Nephron (organoid): ENCODE data around the gene CNTNAP2.
"Not testable (repeated sequence)": the region's sequence is repeated elsewhere in the genome, so short reads cannot be mapped to it uniquely, and the experiment has no call there.

ENCODE experiments used
- H3K27ac Mint-ChIP-seq, 3 experiments: 2 replicates each; pipeline ENCODE4 v1.8.0; 2020; ENCODE audit warnings: mixed read lengths in 3 of 3, mild to moderate bottlenecking in 2 of 3, moderate library complexity in 1 of 3
- H3K27me3 Mint-ChIP-seq: 2 replicates; pipeline ENCODE4 v1.8.0; 2021; ENCODE audit warnings: low read depth, mild to moderate bottlenecking, moderate library complexity, mixed read lengths
- H3K36me3 Mint-ChIP-seq: 2 replicates; pipeline ENCODE4 v1.8.0; 2020; ENCODE audit warnings: low read depth, mixed read lengths
- H3K4me1 Mint-ChIP-seq: 2 replicates; pipeline ENCODE4 v1.8.0; 2020; ENCODE audit warnings: mixed read lengths
- H3K4me3 Mint-ChIP-seq, 3 experiments: 2 replicates each; pipeline ENCODE4 v1.8.0; 2020; ENCODE audit warnings: mild to moderate bottlenecking in 3 of 3, mixed read lengths in 3 of 3, moderate library complexity in 2 of 3
- H3K9me3 Mint-ChIP-seq: 2 replicates; pipeline ENCODE4 v1.8.0; 2020; ENCODE audit warnings: mixed read lengths
- CTCF ChIP-seq, 3 experiments: fragments of 200-600 bp; sonication (generic); IDR thresholded peaks; one replicate each; pipeline ENCODE4 v1.5.0; 2021; ENCODE audit warnings: antibody characterized with exemption in 3 of 3; ENCODE audit not compliant: unreplicated experiment in 3 of 3

The CNTNAP2 gene

GRCh38 chr7:147796581-147796980 is 1680.0 kb downstream of the CNTNAP2 start:
- Mint-ChIP-seq H3K4me1 (peaks cover 6% of the 10 kb centered on the region), H3K36me3 (no peaks in the 10 kb centered on the region), H3K27me3 (no peaks in the 10 kb centered on the region), H3K4me3 (no peak overlapping the region), H3K27ac (no peak overlapping the region), H3K9me3 (peaks cover 10% of the 10 kb centered on the region)
- no peak for TF ChIP-seq CTCF (IDR thresholded peaks at IDR 0.05; ENCODE audit: unreplicated experiment in 3 of 3)

DNA sequence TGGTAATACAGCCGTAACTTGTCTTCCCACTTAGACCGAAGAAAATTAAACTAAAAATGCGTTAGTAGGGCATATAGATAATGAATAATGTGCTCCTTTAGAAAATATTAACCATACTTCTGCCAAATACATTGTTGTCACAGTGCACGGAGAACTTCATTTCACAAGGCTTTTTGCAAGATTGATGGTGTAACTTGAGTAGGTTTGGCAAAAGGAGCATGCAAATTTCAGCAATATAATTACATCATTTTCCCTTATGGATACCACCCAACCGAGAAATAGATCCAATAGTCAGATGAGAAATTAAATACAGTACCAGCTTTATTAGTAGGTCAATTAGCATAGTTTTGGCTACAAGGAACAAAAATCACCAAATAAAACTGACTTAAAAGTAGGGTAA is 1681.4 kb downstream of the CNTNAP2 start:
- no peak for TF ChIP-seq CTCF (IDR thresholded peaks at IDR 0.05; ENCODE audit: unreplicated experiment in 3 of 3)
- peaks cover 10% of the 10 kb centered on the region for H3K9me3 Mint-ChIP-seq
- H3K4me3 Mint-ChIP-seq, result no peak overlapping the region
- H3K27ac Mint-ChIP-seq, result no peak overlapping the region
- H3K36me3 Mint-ChIP-seq, result no peaks in the 10 kb centered on the region
- H3K27me3 Mint-ChIP-seq, result no peaks in the 10 kb centered on the region
- H3K4me1 Mint-ChIP-seq, result peaks cover 6% of the 10 kb centered on the region

GRCh38 chr7:147801762-147802161 is 1685.2 kb downstream of the CNTNAP2 start:
- not testable (repeated sequence) for H3K4me3 Mint-ChIP-seq, H3K27me3 Mint-ChIP-seq, H3K27ac Mint-ChIP-seq, H3K36me3 Mint-ChIP-seq
- Mint-ChIP-seq H3K9me3 (peaks cover 15% of the 10 kb centered on the region), H3K4me1 (peaks cover 17% of the 10 kb centered on the region)

DNA sequence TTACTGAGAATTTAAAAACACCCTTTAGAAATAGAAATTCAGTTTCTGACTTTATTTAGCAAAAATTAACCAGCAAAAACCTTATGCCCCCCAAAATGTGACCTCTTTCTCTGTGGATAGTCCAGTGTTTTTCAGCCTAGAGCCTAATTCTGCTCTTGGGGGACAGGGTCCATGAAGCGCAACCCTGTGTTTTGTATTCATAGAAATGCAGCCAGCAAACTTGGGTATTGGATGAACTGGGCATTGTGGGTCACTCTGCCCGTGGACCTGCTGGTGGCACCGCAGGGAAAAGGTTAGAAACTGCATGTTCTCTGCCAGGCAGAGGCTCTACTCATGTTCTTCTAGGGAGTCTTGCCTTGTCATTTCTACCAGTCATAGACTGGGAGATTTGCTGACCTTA is 1686.5 kb downstream of the CNTNAP2 start:
- Mint-ChIP-seq H3K4me1 (peaks cover 13% of the 10 kb centered on the region), H3K4me3 (no peak overlapping the region), H3K27me3 (no peaks in the 10 kb centered on the region), H3K36me3 (peaks cover 3% of the 10 kb centered on the region), H3K27ac (peak overlapping the region; percentile 66 to 70 (median 70)), H3K9me3 (peaks cover 15% of the 10 kb centered on the region)
- no peak for TF ChIP-seq CTCF (IDR thresholded peaks at IDR 0.05; ENCODE audit: unreplicated experiment in 3 of 3)

DNA sequence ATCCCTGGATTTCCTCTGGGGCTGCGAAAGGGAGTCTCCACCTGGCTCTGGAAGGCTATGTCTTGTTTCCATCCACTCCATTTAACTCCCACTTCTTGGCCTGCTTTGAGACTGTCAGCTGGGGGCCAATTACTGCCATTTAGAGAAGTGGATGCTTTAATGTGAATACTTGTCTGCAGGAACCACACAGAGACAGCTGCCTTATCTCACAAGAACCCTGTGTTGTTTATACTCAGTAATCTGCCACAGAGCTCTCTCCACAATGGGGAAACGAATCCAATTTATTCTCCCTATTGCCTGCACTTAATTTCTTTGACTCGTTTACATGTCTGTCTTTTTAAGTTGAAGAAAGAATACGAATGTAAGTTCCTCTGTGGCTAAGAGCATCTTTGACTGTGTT is 1687.0 kb downstream of the CNTNAP2 start:
- TF ChIP-seq CTCF (IDR thresholded peaks at IDR 0.05; ENCODE audit: unreplicated experiment in 3 of 3), result no peak
- Mint-ChIP-seq H3K4me3 (no peak overlapping the region), H3K27ac (peak overlapping the region; percentile 66 to 70 (median 70)), H3K27me3 (no peaks in the 10 kb centered on the region), H3K36me3 (peaks cover 3% of the 10 kb centered on the region), H3K4me1 (peaks cover 17% of the 10 kb centered on the region), H3K9me3 (peaks cover 15% of the 10 kb centered on the region)

DNA sequence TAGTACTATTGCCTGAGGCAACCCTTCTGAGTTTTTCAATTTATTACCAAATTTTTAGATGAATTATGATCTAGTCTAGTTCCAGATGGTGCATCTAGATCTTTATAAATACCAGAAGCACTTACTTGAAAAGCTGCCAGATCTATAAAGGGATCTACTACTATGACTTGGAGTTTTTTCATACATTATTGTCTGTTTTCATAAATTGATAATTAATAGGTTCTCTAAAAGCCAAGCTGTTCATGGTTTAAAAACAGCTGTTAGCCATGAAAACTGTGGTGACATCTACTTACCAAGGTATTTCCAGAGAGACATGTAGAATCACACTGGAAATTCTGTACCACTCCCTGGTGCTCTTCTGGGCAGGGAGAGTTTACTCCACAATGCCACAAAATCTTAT is 1687.4 kb downstream of the CNTNAP2 start:
- no peaks in the 10 kb centered on the region for H3K27me3 Mint-ChIP-seq
- peak overlapping the region; percentile 66 to 70 (median 70) for H3K27ac Mint-ChIP-seq
- TF ChIP-seq CTCF (IDR thresholded peaks at IDR 0.05; ENCODE audit: unreplicated experiment in 3 of 3), result no peak
- no peak overlapping the region for H3K4me3 Mint-ChIP-seq
- H3K9me3 Mint-ChIP-seq, result peaks cover 15% of the 10 kb centered on the region
- peaks cover 20% of the 10 kb centered on the region for H3K4me1 Mint-ChIP-seq
- H3K36me3 Mint-ChIP-seq, result peaks cover 3% of the 10 kb centered on the region
